Fibroblast of skin of abdomen (primary cell): ENCODE results near the gene SHISAL1.

Experiments used
- DNase-seq: peaks from one replicate; pipeline ENCODE4 v3.0.0-alpha.2; 2013

SHISAL1 gene

DNA sequence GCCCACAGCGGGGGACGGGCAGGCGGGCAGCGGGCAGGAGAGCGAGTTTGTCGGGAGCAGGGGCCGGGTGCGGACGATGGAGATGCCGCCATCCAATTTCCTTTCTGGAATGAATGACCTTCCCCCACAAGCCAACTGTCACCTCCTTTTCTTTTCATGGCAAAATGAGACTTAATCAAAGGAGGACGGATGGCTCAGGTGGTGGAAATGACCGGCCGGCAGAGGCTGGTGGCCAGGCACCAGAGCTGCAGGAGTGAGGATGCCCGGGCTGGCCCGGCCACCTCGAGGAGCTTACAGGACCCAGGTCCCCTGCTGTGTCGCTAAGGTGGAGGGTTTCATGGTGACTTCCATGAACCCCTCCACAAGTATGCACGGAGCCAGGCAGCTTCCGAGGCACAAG lies 11.7 kb downstream of the SHISAL1 start:
- no peak for DNase-seq

DNA sequence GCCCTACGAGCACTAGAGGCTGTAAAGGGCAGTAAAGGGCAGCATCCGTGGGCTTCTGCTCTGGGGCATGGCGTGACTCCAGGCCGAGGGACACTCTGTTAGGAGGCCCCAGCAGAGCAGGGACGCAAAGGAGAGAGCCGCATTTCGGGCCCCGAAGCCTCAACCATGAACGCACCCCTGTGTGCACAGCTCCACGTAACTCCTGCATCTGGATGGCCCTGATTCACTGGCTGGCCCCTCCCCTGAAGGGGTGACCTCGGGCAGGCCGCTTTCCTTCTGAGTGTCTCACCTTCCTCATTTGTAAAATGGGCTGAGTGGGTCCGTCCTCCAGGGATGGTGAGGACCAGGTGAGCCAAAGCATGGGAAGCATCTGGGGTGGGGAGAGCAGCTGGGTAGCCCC lies 13.6 kb downstream of the SHISAL1 start:
- DNase-seq = no peak

DNA sequence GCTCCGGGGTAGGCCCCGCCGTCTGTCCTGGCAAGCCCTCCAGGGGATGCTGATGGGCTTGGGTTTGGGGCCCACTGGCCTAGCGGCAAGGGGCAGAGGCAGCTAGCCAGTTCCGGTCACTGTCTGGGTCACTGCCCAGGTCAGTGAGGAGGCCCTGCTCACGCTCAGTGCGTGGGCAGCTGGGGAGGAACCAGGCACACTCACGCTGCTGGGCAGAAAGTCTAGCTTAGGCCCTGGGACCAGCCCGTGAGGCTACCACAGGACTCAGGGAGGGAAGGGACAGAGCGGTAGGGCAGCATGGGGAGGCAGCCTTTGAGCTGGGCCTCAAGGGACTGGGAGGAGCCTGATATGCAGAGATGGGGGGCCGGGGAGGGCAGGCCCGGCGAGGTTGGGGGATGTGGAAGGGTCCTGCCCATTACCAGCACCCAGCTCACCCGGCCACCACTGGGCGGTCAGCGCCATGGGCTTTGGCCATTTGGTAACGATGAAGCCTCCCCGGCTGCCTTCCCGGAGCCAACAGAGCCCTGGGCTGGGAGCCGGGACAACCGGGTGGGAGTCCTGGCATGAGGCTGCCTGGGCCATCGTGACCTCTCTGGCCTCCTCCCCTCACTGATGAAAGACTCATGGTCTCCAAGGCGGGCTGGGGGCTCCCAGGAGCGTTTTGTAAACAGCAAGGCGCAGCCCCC lies 14.2 kb downstream of the SHISAL1 start:
- no peak for DNase-seq

DNA sequence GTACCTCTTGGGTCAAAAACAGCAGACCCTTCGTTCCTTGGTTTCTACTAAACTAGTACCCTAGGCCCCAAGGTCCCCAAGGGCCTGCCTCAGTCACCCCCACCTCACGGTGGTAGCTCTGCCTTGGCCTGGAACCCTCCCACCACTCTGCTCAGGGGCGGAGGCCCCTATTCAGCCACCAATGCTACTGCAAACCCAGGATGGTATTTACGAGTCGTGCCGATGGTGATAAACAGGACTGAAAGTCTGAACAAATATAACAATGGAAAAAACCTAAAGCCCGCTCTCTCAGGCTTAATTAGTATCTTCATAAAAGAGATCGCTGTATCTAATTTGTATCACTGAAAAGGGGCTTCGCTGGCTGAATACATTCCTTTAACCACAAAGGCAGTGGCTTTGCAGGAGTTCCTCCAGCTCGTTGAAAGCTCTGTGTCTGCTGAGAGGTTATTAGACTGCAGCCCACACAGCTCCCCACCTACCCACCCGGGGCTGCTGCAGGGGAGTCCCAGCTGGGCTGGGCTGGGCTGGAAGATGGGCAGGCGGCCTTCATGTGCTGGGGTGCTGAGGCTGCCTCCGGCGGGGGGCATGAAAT lies 15.2 kb downstream of the SHISAL1 start:
- DNase-seq = no peak

DNA sequence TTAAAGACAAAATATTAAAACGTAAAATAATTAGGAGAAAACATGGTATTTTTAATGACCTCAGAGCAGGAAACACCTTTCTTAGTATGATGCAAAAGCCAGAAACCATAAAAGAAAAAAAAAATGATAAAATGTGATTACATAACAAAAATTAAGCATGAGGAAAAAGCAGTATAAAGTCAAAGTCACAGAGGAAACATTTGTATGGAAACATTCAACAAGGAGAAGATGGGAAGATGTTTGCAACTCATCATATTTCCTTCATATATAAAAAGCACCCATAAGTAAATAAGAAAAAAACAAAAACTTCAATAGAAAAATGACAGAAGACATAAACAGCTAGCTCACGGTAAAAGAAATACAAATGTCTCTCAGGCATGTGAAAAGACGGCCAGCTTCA lies 17.3 kb downstream of the SHISAL1 start:
- no peak for DNase-seq

DNA sequence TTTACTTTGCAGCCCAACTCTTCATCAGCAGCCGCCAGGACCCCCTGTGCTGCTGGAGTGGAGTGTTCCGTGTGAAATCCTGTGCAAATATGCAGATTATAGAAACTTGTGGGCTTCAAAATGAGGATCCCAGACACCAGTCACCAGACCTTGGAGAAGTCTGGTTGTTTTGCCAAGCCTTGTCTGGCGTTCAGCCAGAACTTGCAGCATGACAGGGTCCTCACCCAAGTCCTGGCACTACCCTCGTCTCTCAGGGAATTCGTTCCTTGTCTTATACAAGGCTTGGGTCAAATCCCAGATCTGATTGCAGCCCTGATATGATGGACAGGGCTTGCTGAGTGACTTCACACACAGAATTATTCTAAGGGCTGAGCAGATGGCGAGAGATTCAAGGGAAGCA lies 18.9 kb downstream of the SHISAL1 start:
- DNase-seq = no peak

DNA sequence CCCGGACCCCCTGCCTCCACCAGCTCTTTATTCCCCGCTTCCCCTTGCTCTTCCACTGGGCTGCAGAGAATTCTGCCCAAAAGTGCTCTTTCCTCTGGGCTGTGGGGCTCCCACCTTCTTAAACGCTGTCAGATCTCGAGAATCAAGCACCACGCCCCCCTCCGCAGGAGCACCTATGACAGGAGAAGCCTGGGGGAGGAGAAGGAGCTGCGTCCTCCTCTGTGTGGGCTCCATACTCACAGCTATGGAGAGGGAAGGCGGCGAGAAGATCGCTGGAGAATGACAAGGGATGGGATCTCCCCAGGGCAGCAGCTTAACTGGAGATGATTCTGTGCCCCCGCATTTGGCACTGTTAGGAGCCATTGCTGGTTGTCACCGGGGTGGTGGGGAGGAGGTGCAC lies 19.7 kb downstream of the SHISAL1 start:
- no peak for DNase-seq

DNA sequence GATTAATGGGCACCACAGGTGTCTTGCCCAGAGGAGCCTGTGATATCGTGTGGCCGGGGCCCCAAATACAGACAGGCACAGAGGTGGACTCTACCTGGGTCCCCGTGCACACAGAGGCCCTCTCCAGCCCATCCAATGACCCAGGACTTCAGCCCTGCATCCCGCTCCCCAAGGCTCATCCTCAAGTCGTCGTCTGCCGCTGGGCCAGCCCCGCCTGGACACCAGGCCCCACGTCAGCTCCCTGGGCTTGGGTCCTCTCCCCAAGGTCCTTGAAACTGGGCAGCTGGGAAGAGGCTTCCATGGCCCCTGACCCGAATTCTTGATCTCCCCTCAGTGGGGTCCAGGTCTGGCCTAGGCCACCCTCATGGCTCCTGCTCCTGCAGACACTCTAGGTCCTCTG lies 20.2 kb downstream of the SHISAL1 start:
- DNase-seq = no peak

DNA sequence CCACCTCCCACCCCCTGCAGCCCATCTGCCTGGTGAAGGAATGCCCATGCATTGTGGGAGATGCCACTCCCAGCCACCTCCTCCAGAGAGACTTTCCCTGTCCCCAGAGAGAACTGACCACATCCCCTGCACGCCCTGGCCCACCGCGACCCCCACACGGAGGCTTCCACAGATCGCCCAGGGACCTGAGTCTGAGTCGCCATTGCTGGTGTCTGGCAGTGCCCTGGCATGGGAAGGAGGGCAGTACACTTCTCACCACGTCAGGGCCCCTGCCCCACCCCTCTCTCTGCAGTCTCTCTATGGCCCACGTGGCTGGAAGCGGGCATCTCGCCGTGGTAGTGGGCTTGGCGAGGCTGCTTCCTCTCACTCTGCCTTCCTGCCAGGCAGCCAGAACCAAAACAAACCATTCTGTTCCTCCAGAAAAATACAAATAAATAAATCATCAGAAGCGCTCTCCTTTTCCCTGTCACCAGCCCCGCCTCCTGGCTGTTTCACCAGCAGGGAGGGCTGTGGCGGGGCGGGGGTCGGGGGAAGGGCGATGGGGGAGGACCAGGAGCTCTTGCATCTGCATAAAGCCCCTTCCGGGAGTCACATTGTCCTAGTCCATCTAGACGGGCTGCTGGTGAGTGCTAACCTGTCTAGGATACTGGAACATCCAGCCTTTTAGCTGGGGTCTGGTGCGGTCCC lies 20.9 kb downstream of the SHISAL1 start:
- DNase-seq = no peak

DNA sequence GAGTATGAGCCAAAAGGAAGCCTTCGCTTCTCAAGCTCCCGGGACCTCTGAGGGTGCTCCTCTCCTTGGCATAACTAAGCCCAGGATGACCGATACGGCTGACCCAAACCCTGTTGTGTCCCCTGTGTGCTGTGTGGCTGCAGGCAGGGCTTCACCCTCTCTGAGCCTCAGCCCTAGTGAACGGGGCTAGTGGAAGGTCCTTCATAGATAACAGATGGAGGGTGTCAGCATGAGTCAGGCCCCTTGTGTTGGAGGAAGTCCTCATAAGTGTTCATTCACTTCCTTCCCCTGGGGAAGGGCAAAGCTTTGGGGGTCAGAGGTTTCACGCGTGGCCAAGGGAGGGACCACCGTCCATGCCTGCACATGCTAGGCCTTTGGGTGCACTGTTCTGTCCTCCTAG lies 21.5 kb downstream of the SHISAL1 start:
- DNase-seq = no peak

DNA sequence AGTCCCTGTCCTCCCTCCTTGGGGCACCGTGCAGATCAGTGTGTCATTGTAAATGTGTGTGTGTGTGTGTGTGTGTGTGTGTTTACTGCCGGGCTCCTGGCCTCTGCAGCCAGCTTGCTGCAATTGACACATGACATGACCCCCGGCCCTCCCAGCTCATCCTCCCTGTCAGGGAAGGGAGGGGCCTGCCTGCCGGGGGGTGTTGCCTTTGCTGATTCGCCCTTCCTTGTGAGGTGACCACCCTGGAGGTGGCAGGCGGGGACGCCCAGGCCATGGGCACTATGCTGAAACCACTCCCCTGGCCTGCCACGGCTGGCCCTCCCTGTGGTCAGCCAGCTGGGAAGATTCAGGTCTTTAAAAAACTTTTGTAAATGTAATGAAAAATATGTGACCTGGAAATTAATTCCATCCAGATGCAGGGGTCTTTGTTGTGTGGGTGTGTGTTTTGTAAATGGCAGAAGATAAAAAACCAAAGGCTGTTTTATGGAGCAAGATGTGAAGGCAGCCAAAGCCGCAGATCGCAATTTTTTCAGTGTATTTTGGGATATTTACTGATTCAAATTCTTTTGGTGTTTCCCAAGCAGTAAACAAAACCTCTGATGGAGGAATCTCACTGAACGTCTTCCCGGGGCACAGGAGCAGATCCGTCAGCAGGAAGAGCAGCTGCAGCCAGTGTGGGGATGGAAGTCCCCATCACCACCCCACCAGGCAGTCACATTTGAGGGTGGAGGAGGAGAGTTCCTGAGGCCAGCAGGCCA lies 23.2 kb downstream of the SHISAL1 start:
- DNase-seq = peak; percentile 26

DNA sequence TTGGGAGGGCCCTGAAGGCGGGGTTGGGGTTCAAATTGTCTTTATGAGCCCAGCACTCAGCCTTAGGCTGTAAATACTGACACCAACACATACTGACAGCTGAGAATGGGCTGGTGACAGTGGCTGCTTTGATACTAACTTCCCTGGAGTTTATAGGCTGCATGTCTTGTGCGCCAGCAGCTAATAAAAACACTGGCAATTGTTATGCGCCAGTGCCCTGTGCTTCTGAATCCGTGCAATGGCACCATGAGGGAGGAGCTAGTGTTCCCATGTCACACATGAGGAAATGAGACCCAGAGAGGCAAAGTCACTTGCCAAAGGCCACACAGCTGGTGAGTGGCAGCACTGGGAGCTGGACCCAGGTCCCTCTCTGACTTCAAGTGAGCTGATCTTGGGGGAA lies 23.8 kb downstream of the SHISAL1 start:
- no peak for DNase-seq

DNA sequence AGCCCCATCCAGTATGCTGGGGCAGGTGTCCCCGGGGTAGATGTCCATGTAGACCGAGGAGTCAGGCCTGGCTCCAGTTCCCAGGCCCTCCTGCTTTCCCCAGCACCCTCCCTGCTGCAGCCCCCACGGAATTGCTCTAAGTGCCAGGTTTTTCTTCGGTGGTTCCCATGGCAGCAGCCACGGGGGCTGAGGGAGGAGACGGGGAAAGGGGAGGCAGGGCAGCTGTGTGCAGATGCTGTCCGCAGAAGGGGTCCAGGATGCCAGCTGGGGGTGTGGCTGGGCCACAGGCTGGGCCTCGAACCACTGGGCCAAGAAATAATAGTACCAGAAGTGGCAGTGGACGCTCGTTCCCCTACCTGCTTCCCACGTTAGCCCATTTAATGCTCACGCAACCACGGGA lies 25.0 kb downstream of the SHISAL1 start:
- no peak for DNase-seq

DNA sequence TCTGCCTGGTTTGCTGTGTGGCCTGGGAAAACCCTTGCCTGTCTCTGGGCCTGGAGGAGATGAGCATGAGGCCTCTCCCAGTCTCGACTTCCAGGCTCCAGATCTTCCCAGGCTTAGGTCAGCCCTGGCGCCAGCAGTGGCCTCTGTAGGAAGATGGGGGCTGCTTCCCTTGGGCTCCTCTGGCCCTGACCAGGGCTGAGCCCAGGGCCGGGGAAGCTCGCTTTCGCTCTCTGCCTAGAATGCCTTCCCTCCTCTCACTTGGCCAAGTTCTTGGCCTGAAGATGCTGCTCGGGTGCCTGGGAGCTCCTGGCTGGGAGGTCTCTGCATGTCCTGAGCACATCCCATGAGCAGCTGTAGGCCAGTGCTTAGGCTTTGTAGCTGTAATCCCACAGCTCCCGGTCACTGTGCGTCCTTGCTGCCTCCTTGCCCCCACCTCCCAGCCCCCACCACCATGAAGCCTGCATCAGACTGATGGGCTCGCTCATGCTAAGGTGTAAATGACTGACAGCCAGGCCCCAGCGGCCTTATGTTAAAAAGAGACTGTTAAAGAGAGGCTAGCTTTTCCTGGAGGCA lies 25.5 kb downstream of the SHISAL1 start:
- no peak for DNase-seq

DNA sequence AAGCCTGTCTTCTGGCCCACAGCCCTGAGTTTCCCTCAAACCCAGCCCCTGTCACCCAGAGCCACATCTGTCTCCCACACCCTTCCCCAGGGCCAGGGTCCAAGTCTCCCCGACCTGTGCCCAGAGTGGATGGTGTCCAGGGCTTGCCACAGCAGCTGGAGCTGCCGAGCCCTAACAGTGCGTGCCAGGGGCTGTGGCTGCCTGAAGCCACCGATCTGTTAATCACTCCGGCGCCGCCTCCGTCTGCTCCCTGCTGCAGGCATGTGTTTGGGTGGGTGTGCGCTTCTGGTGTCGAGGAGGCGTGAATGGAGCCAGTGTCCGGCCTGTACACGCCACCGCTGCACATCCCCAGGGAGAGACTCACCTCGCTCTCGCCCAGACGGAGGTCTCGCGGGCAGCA lies 26.1 kb downstream of the SHISAL1 start:
- DNase-seq = no peak

DNA sequence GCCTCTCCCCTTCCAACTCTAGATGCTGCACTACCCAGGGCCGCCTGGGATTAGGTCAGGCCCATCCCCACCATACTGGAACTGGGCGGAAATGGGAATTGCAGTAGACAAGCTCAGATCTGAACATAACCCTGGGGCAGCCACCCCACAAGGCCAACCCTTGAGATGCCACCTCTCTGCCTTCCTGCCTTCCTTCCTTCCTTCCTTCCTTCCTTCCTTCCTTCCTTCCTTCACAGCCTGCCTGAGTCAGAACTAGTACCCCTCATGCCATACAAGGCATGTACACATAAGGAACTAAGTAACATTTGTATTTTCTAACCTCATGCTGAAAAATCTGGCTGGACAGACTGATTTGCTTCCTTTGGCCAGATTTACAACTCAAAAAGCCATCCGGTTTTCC lies 28.0 kb downstream of the SHISAL1 start:
- DNase-seq = no peak

DNA sequence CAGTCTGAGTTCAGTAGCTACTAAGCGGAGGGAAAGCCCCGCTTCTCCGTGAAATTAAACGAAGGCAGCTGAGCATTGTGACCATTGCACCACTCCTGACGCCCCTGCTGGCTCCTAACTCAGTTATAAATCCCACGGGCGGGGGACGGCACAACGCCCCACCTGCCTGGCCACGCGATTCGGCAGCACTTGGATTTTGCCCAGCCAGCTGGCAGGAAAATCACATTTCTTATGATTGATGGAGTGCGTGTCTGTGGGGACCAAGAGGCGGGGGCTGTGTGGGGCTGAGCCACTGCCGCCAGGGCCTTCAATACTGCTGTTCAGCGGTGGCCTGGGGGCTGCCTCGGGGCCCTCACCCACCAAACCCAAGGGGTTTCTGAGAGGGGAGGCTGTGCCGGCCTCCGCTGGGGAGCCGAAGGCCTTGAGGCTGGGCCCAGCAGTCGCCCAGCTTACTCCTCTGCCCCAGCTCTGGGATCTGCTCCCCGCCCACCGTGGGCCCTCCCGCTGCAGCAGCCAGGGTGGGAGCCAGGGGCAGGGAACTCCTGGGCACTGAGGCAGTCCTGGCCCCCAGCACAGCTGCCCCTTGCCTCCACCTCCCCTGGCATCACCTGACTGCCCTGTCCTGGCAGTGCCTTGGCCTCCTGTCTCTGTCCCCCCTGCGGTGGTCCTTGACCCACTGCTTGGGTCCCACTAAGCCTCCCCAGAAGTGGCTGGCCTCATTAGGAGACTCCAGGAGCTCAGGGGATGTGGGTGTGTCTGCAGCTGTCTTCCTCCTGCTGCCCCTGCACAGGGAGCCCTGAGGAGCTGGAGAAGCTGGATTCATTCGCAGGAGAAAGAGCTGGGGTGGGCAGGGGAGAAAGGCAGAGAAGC lies 30.7 kb downstream of the SHISAL1 start:
- DNase-seq = no peak

DNA sequence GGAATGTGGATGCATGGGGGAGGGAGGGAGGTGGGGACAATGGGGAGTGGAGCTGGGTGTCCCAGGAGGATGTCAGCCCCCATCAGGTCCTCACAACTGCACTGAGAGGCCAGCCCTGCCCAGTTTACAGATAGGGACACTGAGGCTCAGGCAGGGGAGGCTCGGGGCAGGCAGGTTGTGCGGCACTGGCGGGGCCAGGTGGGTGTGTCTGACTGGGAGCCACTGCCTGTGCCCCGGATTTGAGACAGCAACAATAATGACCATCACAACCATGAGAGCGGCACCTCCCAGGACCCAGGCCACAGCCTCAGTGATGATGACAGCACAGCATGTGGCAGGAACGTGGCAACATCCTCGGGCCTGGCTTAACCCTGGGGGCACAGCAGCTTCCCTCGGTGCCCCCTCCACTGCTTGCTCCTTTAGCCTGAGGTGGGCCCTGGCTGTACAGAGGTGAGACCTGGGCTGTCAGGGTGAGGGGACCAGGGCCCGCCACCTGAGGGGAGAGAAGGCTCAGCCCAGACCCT lies 32.0 kb downstream of the SHISAL1 start:
- DNase-seq = no peak

DNA sequence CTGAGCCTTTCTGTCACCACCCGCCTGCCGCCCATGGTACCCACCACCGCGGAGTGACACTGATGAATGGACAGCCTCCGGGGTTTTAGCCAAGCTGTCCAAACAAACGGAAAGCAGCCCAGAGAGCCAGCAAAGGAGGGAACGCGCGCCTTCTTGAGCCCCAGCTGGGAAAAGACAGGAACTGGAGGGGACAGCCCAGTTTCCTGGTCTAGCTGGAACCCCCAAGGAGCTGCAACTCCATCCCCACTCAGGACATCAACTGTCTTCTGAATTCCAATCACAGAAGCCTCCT lies 33.7 kb downstream of the SHISAL1 start:
- no peak for DNase-seq

DNA sequence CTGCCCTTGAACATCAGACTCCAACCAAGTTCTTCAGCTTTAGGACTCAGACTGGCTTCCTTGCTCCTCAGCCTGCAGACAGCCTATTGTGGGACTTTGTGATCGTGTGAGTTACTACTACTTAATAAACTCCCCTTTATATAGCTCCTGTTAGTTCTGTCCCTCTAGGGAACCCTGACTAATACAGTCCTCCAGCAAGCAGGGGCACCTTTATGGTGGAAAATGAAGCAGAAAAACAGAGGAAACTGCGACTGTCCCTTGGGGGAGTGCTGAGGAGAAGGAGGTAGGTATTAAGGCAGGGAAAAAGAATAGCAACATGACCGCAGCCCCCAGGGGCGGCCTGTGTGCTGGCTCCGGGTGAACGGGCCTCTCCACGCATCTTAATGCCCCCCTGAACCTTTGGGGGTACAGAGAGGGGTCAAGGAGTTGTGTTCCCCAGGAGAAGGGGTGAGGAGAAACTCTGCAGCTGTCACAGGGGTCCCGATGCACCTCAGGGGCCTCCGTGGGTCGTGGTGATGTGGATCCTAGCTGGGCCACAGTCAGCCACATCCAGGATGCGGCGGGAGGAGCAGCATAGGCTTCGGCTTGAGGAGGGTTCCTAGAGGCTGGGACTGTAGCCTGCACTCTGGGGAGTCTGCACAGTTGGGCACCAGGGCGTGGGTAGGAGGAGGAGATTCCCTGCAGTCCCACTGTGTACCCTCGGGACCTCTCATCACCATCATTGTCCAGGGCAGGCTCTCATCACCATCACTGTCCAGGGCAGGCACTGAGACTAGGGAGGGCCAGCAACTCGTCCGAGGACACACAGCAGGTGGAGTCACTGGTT lies 34.3 kb downstream of the SHISAL1 start:
- no peak for DNase-seq
